Adrenal gland (tissue), 5 donors: Measurements from ENCODE around the gene BTNL8.

Experiments
- POLR2A ChIP-seq, 2 donors: fragments of 450-650 bp; IDR thresholded peaks; one replicate each; pipeline ENCODE4 v1.6.1; 2017; ENCODE audit warnings: antibody characterized with exemption in 2 of 2, mild to moderate bottlenecking in 2 of 2, moderate library complexity in 1 of 2
- TF ChIP-seq, protein P1 (sequence below), 6 experiments: fragments of 450-650 bp in 4 of 6; fragments of 200-600 bp in 2 of 6; sonication (generic) in 1 of 6; IDR thresholded peaks; 1 replicate in 5 of 6; 2 replicates in 1 of 6; pipeline versions ENCODE4 v1.5.1 to v1.8.0; 2016 to 2021; ENCODE audit warnings: antibody characterized with exemption in 6 of 6, mild to moderate bottlenecking in 2 of 6, moderate library complexity in 1 of 6
- donor health status: DM: no; HTN: no; CAD: no.

DNA sequence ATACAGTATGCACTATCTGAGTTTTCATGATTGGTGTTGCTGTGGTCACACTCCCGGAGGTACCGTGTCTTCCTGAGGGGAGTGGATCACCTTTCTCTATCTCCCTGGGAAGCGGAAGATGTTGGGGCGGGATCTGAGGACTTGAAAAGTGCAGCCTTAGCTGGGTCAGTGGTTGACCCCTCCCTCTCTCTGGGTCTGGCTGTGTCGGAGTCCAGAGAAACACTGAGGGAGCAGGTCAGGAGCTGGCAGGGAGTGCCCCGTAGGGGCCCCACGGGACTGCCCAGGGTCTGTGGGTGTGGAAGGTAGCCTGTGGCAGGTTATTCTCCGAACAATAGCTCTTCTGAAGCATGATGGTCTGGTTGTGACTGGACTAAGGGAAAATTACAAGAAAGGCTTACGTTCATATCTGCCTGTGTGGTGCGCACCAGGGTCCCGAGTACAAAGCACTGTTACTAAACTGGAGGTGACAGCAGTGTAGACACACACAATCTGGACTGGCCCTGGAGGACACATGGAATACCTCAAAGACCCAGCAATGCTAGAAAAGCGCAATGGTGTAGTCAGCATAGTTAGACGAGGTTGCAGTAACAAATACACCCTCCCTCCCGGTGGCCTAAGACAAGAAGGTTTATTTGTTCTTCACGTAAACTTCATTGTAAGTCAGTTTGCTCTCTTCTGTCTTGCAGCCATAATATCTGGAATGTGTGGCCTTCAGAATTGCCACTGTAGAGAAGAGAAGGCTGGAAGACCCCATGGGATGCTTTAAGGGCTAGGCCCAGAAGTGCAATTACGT is 28.5 kb upstream of the BTNL8 start:
- TF ChIP-seq, protein P1, sequence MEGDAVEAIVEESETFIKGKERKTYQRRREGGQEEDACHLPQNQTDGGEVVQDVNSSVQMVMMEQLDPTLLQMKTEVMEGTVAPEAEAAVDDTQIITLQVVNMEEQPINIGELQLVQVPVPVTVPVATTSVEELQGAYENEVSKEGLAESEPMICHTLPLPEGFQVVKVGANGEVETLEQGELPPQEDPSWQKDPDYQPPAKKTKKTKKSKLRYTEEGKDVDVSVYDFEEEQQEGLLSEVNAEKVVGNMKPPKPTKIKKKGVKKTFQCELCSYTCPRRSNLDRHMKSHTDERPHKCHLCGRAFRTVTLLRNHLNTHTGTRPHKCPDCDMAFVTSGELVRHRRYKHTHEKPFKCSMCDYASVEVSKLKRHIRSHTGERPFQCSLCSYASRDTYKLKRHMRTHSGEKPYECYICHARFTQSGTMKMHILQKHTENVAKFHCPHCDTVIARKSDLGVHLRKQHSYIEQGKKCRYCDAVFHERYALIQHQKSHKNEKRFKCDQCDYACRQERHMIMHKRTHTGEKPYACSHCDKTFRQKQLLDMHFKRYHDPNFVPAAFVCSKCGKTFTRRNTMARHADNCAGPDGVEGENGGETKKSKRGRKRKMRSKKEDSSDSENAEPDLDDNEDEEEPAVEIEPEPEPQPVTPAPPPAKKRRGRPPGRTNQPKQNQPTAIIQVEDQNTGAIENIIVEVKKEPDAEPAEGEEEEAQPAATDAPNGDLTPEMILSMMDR (IDR thresholded peaks at IDR 0.05) = no peak
- TF ChIP-seq POLR2A (IDR thresholded peaks at IDR 0.05) = no peak
